IMR-90 (cell line): ENCODE measurements around the gene CHST3. TPM values are rescaled to one million over a fixed set of nuclear protein-coding genes. Genes with fewer than 3 reads are reported as not detected.

ENCODE experiments used
- ATAC-seq: fragments of 200-7000 bp; cut with Tn5 transposase; 2 replicates; pipeline ENCODE4 v1.9.1; 2020; ENCODE audit warnings: low read depth, mild to moderate bottlenecking, moderate library complexity
- BruUV-seq: library from RNA; stranded (reverse); fragments of 400-500 nt; replicated peaks from 2 replicates; lab custom pipeline; 2021; lab: Mats Ljungman, UMichigan
- CTCF ChIA-PET: fragments of 300-600 bp; formaldehyde crosslinking; extraction: SDS; loops from one replicate; lab custom pipeline; 2021; ENCODE audit warnings: antibody characterized with exemption; lab: Yijun Ruan, JAX
- POLR2A ChIA-PET: fragments of 300-600 bp; sonication (Branson Sonifier 250); formaldehyde crosslinking; loops from one replicate; lab custom pipeline; 2022; ENCODE audit warnings: antibody characterized with exemption; ENCODE audit not compliant: unreplicated experiment; lab: Charles Lee
- DNase-seq: peaks from one replicate; pipeline ENCODE4 v3.0.0; 2013
- H2AFZ ChIP-seq: replicated peaks from 2 replicates; pipeline ENCODE3; 2013; ENCODE audit warnings: low read length, mild to moderate bottlenecking; ENCODE audit not compliant: poor library complexity
- H2AK5ac ChIP-seq: 2 replicates; pipeline ENCODE4 v1.6.1; 2013; ENCODE audit warnings: low read depth, low read length, inconsistent platforms
- H2AK9ac ChIP-seq: replicated peaks from 2 replicates; pipeline ENCODE3; 2013; ENCODE audit warnings: mild to moderate bottlenecking, low read depth, low read length, moderate library complexity; ENCODE audit not compliant: poor library complexity
- H2BK120ac ChIP-seq: 2 replicates; pipeline ENCODE4 v1.6.1; 2013; ENCODE audit warnings: low read depth, low read length, inconsistent platforms
- H2BK15ac ChIP-seq: 3 replicates; pipeline ENCODE4 v1.6.1; 2013; ENCODE audit warnings: low read depth, low read length, inconsistent platforms
- H2BK20ac ChIP-seq: 2 replicates; pipeline ENCODE4 v1.6.1; 2013; ENCODE audit warnings: low read depth, mild to moderate bottlenecking, inconsistent platforms, low read length, moderate library complexity
- H2BK5ac ChIP-seq: 2 replicates; pipeline ENCODE4 v1.6.1; 2013; ENCODE audit warnings: mild to moderate bottlenecking, low read depth, low read length, inconsistent platforms; ENCODE audit not compliant: poor library complexity, severe bottlenecking
- H3K14ac ChIP-seq: replicated peaks from 2 replicates; pipeline ENCODE4 v1.6.1; 2013; ENCODE audit warnings: low read depth, low read length, inconsistent platforms
- H3K18ac ChIP-seq: 2 replicates; pipeline ENCODE4 v1.6.1; 2013; ENCODE audit warnings: low read depth, low read length, control low read depth
- H3K23ac ChIP-seq: 2 replicates; pipeline ENCODE4 v1.6.1; 2013; ENCODE audit warnings: low read depth, low read length, inconsistent platforms
- H3K27ac ChIP-seq: 2 replicates; pipeline ENCODE4 v1.5.1; 2013; ENCODE audit warnings: mild to moderate bottlenecking, control low read depth, low read length; ENCODE audit not compliant: insufficient read depth
- H3K27me3 ChIP-seq: 2 replicates; pipeline ENCODE4 v1.6.1; 2013; ENCODE audit warnings: low read length; ENCODE audit not compliant: control insufficient read depth, insufficient read depth
- H3K36me3 ChIP-seq: 2 replicates; pipeline ENCODE4 v1.6.1; 2013; ENCODE audit warnings: low read length, mixed read lengths; ENCODE audit not compliant: control insufficient read depth, insufficient read depth
- H3K4ac ChIP-seq: 2 replicates; pipeline ENCODE4 v1.6.1; 2013; ENCODE audit warnings: low read depth, low read length, inconsistent platforms
- H3K4me1 ChIP-seq: 2 replicates; pipeline ENCODE4 v1.6.1; 2013; ENCODE audit warnings: low read length, mixed read lengths; ENCODE audit not compliant: control insufficient read depth, insufficient read depth
- H3K4me2 ChIP-seq: 2 replicates; pipeline ENCODE4 v1.6.1; 2013; ENCODE audit warnings: low read depth, mild to moderate bottlenecking, control low read depth, low read length, moderate library complexity
- H3K4me3 ChIP-seq: 2 replicates; pipeline ENCODE4 v1.5.1; 2013; ENCODE audit warnings: low read depth, mild to moderate bottlenecking, control low read depth, low read length, moderate library complexity; ENCODE audit not compliant: insufficient read depth
- H3K56ac ChIP-seq: 2 replicates; pipeline ENCODE4 v1.6.1; 2013; ENCODE audit warnings: low read length, inconsistent platforms; ENCODE audit not compliant: insufficient read depth; ENCODE audit errors: extremely low read depth
- H3K79me1 ChIP-seq, 2 experiments: 2 replicates each; pipeline ENCODE4 v1.6.1; 2013; ENCODE audit warnings: low read length in 2 of 2, inconsistent platforms in 1 of 2, low read depth in 1 of 2
- H3K9ac ChIP-seq: 2 replicates; pipeline ENCODE4 v1.6.1; 2013; ENCODE audit warnings: low read depth, low read length, control low read depth
- H3K9me1 ChIP-seq: 2 replicates; pipeline ENCODE4 v1.6.1; 2013; ENCODE audit warnings: low read length, inconsistent platforms; ENCODE audit not compliant: insufficient read depth
- H3K9me3 ChIP-seq: 2 replicates; pipeline ENCODE4 v1.6.1; 2013; ENCODE audit warnings: low read length; ENCODE audit not compliant: control insufficient read depth, insufficient read depth
- H4K20me1 ChIP-seq: 2 replicates; pipeline ENCODE4 v1.6.1; 2013; ENCODE audit warnings: low read length, inconsistent platforms; ENCODE audit not compliant: insufficient read depth
- H4K5ac ChIP-seq: 2 replicates; pipeline ENCODE4 v1.6.1; 2013; ENCODE audit warnings: mild to moderate bottlenecking, low read depth, low read length, control low read depth
- H4K8ac ChIP-seq, 2 experiments: 2 replicates each; pipeline ENCODE4 v1.6.1; 2013; ENCODE audit warnings: low read depth in 2 of 2, low read length in 2 of 2, control low read depth in 1 of 2, inconsistent platforms in 1 of 2
- H4K91ac ChIP-seq: 2 replicates; pipeline ENCODE4 v1.6.1; 2013; ENCODE audit warnings: low read depth, low read length, inconsistent platforms; ENCODE audit not compliant: insufficient read depth
- BHLHE40 ChIP-seq: fragments of 150-350 bp; IDR thresholded peaks from 2 replicates; pipeline ENCODE4 v1.6.1; 2016; ENCODE audit warnings: mild to moderate bottlenecking, low read depth, low read length
- CEBPB ChIP-seq: IDR thresholded peaks from 2 replicates; pipeline ENCODE4 v1.6.1; 2012; ENCODE audit warnings: low read depth, low read length, improper control_type of control experiment
- CHD1 ChIP-seq: IDR thresholded peaks from 2 replicates; pipeline ENCODE4 v1.6.1; 2012; ENCODE audit warnings: low read depth, low read length, improper control_type of control experiment
- CTCF ChIP-seq: conservative IDR thresholded peaks from 2 replicates; pipeline ENCODE4 v1.5.1; 2012; ENCODE audit warnings: mild to moderate bottlenecking, low read depth, low read length, improper control_type of control experiment
- FOS ChIP-seq: fragments of 150-350 bp; IDR thresholded peaks from 2 replicates; pipeline ENCODE4 v1.6.1; 2016; ENCODE audit warnings: low read depth, low read length
- MAFK ChIP-seq: IDR thresholded peaks from 2 replicates; pipeline ENCODE4 v1.6.1; 2012; ENCODE audit warnings: low read depth, low read length, improper control_type of control experiment
- MAZ ChIP-seq: IDR thresholded peaks from 2 replicates; pipeline ENCODE4 v1.6.1; 2012; ENCODE audit warnings: low read depth, mild to moderate bottlenecking, low read length, improper control_type of control experiment, moderate library complexity, borderline replicate concordance
- MXI1 ChIP-seq: IDR thresholded peaks from 2 replicates; pipeline ENCODE4 v1.6.1; 2012; ENCODE audit warnings: low read depth, mild to moderate bottlenecking, low read length, moderate library complexity, borderline replicate concordance
- NFE2L2 ChIP-seq: fragments of 150-350 bp; IDR thresholded peaks from 2 replicates; pipeline ENCODE4 v1.6.1; 2016; ENCODE audit warnings: low read depth, mild to moderate bottlenecking, low read length
- POLR2A ChIP-seq: IDR thresholded peaks from 2 replicates; pipeline ENCODE4 v1.6.1; 2012; ENCODE audit warnings: mild to moderate bottlenecking, low read depth, low read length
- RAD21 ChIP-seq: IDR thresholded peaks from 2 replicates; pipeline ENCODE4 v1.6.1; 2012; ENCODE audit warnings: low read length, improper control_type of control experiment
- RCOR1 ChIP-seq: IDR thresholded peaks from 2 replicates; pipeline ENCODE4 v1.6.1; 2012; ENCODE audit warnings: mild to moderate bottlenecking, low read length, improper control_type of control experiment; ENCODE audit not compliant: insufficient replicate concordance
- RFX5 ChIP-seq: IDR thresholded peaks from 2 replicates; pipeline ENCODE4 v1.8.0; 2012; ENCODE audit warnings: low read depth, mild to moderate bottlenecking, low read length, moderate library complexity
- SMC3 ChIP-seq: fragments of 150-350 bp; IDR thresholded peaks from 2 replicates; pipeline ENCODE4 v1.6.1; 2016; ENCODE audit warnings: low read depth, mild to moderate bottlenecking, antibody characterized with exemption, low read length, moderate library complexity
- WGBS, 2 experiments: methylation state at CpG; one replicate each; pipeline versions ENCODE4 v1.1.5 to v1.1.7; 2013; ENCODE audit warnings: missing lambda C conversion rate in 2 of 2; ENCODE audit not compliant: insufficient read length in 1 of 2; ENCODE audit errors: extremely low coverage in 2 of 2; 5-methylcytosine and 5-hydroxymethylcytosine counted together
- dilution Hi-C: fragments of 300-500 bp; cut with HindIII; formaldehyde crosslinking; loops from one replicate; pipeline ENCODE4 v1.14.3; 2018; ENCODE audit warnings: low sequenced_read_pairs; ENCODE audit not compliant: unreplicated experiment
- in situ Hi-C: fragments of 300-500 bp; cut with MboI; formaldehyde crosslinking; loops from 3 replicates; pipeline ENCODE4 v1.14.3; 2019; ENCODE audit warnings: low sequenced_read_pairs, inconsistent platforms, mixed read lengths
- intact Hi-C: fragments of 100-400 bp; cut with micrococcal nuclease; formaldehyde crosslinking; loops from 2 replicates; pipeline ENCODE4 v1.10.0; 2022
- polyA plus RNA-seq, 3 experiments: library from polyadenylated mRNA; depleted of rRNA; stranded (reverse); fragments of >200 nt; gene quantifications; 2 replicates each; pipeline ENCODE4 v1.2.3, GENCODE V29; 2012; ENCODE audit warnings: low replicate concordance in 1 of 3
- total RNA-seq: library from RNA; depleted of rRNA; stranded (reverse); fragments of >200 nt; gene quantifications from 2 replicates; pipeline ENCODE4 v1.2.3, GENCODE V29; 2012
- TF ChIP-seq, protein P1 (sequence below): fragments of 150-350 bp; IDR thresholded peaks from 2 replicates; pipeline ENCODE4 v1.6.1; 2017; ENCODE audit warnings: mild to moderate bottlenecking, antibody characterized with exemption, low read length, low read depth
- TF ChIP-seq, protein P2 (sequence below): fragments of 150-350 bp; IDR thresholded peaks from 2 replicates; pipeline ENCODE4 v1.6.1; 2016; ENCODE audit warnings: low read depth, mild to moderate bottlenecking, low read length, moderate library complexity, borderline replicate concordance

The CHST3 gene
- total and polyA plus RNA-seq, 2 of the 4 experiments (the other 2 are of a cell fraction) = 8.6 to 9.0 TPM

DNA sequence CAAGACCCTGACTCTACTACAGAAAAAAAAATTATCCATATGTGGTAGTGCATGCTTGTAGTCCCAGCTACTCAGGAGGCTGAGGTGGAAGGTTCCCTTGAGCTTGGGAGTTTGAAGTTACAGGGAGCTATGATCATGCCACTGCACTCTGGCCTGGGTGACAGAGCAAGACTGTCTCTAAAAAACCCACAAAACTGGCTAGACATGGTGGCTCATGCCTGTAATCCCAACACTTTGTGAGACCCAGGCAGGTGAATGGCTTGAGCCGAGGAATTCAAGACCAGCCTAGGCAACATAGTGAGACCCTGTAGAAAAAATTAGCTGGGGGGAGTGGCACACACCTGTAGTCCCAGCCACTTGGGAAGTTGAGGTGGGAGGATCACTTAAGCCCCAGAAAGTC, 32.9 kb upstream of the CHST3 start:
- Histone ChIP-seq H3K4ac (no peak overlapping the region), H2BK120ac (no peak overlapping the region), H4K8ac (no peak overlapping the region), H3K4me3 (no peak overlapping the region), H2AFZ (no peak overlapping the region), H2BK15ac (no peak overlapping the region), H3K18ac (no peak overlapping the region), H2AK5ac (no peak overlapping the region), H3K9me3 (peaks cover 15% of the 10 kb centered on the region), H3K4me2 (no peak overlapping the region), H3K56ac (no peak overlapping the region), H3K23ac (no peak overlapping the region), H2BK20ac (no peak overlapping the region), H3K79me1 (no peaks in the 10 kb centered on the region), H3K36me3 (no peaks in the 10 kb centered on the region), H3K14ac (no peak overlapping the region), H3K9ac (no peak overlapping the region), H3K27ac (no peak overlapping the region), H4K5ac (no peak overlapping the region), H4K20me1 (no peaks in the 10 kb centered on the region), H3K9me1 (0 out of 2 replicates have a peak, but pooled peaks cover 3% of the 10 kb centered on the region), H2AK9ac (no peak overlapping the region), H3K4me1 (peaks cover 8% of the 10 kb centered on the region), H3K27me3 (peaks cover 5% of the 10 kb centered on the region; the same call in 1 of the 2 replicates), H2BK5ac (no peak overlapping the region), H4K91ac (no peak overlapping the region)
- POLR2A ChIA-PET = no interaction called here
- intact Hi-C loops (no loop called here), dilution Hi-C loops (no loop called here), in situ Hi-C loops (no loop called here)
- TF ChIP-seq NFE2L2 = no peak
- TF ChIP-seq POLR2A = no peak
- TF ChIP-seq SMC3 = no peak
- TF ChIP-seq RFX5 = no peak
- TF ChIP-seq RAD21 = no peak
- no peak for TF ChIP-seq MAFK
- TF ChIP-seq, protein P1, sequence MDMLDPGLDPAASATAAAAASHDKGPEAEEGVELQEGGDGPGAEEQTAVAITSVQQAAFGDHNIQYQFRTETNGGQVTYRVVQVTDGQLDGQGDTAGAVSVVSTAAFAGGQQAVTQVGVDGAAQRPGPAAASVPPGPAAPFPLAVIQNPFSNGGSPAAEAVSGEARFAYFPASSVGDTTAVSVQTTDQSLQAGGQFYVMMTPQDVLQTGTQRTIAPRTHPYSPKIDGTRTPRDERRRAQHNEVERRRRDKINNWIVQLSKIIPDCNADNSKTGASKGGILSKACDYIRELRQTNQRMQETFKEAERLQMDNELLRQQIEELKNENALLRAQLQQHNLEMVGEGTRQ = no peak
- no peak for TF ChIP-seq RCOR1
- no peak for TF ChIP-seq CHD1
- TF ChIP-seq BHLHE40 = no peak
- TF ChIP-seq, protein P2, sequence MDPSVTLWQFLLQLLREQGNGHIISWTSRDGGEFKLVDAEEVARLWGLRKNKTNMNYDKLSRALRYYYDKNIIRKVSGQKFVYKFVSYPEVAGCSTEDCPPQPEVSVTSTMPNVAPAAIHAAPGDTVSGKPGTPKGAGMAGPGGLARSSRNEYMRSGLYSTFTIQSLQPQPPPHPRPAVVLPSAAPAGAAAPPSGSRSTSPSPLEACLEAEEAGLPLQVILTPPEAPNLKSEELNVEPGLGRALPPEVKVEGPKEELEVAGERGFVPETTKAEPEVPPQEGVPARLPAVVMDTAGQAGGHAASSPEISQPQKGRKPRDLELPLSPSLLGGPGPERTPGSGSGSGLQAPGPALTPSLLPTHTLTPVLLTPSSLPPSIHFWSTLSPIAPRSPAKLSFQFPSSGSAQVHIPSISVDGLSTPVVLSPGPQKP = no peak
- TF ChIP-seq CEBPB = no peak
- no peak for TF ChIP-seq MXI1
- no peak for TF ChIP-seq FOS
- no peak for TF ChIP-seq CTCF
- no peak for TF ChIP-seq MAZ
- no CpG with 5 or more reads among the region's 1 CpG for WGBS, 2 experiments
- ATAC-seq (no peak), DNase-seq (no peak)
- CTCF ChIA-PET = no interaction called here
- BruUV-seq = no TSS peak
